HG03066 (cell line): ENCODE data around the gene CCDC92.
"Not testable (repeated sequence)": the region's sequence is repeated elsewhere in the genome, so short reads cannot be mapped to it uniquely, and the experiment has no call there.

Experiments used
- ATAC-seq: cut with Tn5 transposase; IDR thresholded peaks from one replicate; pipeline ENCODE4 v1.9.1; 2021; ENCODE audit warnings: low read depth; ENCODE audit not compliant: unreplicated experiment

CCDC92 gene

DNA sequence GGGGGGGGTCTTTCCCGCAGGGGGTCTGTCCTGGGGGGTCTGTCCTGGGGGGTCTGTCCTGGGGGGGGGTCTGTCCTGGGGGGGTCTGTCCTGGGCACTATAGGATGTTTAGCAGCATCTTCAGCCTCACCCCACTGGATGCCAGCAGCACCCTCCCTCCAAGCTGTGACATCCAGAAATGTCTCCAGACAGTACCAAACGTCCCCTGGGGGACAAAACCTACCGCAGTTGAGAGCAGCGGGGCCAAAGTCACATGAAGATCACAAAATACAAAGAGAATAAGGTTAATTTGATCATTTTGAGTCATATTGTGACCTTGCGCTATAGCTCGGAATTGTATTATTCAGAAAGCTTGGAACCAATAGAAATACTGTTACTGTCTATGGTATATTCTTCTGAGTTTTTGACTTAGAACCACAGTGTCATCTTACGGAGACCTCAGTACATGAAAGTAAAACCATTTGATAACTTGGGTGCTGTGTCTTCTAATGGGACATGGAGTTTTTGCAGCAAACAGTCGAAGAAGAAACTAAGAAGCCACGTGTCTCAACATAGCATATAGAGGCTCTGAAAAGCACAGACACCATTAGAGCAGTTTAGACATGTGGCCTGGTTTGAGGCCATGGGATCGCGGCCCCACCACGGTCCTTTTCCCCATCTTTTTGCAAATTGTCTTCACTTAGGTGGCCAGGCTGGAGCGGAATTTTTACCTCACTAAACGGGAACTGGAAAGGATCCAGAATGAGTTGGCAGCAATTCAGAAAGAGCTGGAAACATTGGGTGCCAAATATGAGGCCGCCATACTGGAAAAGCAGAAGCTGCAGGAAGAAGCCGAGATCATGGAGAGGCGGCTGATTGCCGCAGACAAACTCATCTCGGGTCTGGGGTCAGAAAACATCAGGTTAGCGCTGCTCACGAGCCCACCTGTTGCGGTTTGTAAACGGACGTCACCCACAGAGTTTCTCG, 59.9 kb downstream of the CCDC92 start:
- ATAC-seq, result no peak

DNA sequence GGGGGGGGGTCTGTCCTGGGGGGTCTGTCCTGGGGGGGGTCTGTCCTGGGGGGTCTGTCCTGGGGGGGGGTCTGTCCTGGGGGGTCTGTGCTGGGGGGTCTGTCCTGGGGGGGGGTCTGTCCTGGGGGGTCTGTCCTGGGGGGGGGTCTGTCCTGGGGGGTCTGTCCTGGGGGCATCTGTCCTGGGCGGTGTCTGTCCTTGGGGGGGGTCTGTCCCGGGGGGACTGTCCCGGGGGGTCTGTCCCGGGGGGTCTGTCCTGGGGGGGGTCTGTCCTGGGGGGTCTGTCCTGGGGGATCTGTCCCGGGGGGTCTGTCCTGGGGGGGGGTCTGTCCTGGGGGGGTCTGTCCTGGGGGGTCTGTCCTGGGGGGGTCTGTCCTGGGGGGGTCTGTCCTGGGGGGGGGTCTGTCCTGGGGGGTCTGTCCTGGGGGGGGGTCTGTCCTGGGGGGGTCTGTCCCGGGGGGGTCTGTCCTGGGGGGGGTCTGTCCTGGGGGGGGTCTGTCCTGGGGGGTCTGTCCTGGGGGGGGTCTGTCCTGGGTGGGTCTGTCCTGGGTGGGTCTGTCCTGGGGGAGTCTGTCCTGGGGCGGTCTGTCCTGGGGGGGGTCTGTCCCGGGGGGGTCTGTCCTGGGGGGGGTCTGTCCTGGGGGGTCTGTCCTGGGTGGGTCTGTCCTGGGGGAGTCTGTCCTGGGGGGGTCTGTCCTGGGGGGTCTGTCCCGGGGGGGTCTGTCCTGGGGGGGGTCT, 60.8 kb downstream of the CCDC92 start:
- ATAC-seq, result not testable (repeated sequence)

DNA sequence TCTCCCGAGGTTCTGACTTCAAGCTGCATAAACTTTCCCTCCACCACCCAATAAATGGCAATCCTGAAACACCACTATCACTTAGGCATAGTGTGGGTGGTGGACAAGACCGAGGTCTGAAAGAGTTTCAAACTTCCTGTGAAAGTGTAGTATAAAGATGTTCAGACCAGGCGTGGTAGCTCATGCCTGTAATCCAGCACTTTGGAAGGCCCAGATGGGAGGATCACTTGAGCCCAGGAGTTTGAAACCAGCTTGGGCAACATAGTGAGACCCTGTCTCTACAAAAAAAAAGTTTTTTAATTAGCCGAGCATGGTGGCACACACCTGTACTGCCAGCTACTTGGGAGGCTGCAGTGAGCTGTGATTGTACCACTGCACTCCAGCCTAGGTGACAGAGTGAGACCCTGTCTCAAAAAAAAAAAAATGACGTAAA, 61.9 kb downstream of the CCDC92 start:
- no peak for ATAC-seq

DNA sequence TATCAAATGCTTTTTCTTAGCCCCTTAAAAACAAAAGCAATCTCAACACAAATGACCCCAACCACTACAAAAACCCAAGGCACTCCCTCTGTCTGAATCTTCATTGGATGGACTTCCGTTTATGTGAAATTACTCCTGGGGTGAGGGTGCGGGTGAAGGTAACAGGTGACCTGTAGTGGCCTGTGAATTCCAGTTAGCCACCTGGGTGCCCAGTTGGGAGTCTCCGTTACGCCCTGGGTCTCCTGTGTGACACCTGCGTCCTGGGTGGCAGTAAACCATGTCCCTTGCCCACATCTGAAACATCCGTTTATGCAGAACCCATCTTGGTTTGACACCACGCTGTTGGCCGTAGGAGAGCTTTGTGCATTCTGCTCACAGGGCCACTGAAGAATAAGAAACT, 62.6 kb downstream of the CCDC92 start:
- ATAC-seq, result no peak

DNA sequence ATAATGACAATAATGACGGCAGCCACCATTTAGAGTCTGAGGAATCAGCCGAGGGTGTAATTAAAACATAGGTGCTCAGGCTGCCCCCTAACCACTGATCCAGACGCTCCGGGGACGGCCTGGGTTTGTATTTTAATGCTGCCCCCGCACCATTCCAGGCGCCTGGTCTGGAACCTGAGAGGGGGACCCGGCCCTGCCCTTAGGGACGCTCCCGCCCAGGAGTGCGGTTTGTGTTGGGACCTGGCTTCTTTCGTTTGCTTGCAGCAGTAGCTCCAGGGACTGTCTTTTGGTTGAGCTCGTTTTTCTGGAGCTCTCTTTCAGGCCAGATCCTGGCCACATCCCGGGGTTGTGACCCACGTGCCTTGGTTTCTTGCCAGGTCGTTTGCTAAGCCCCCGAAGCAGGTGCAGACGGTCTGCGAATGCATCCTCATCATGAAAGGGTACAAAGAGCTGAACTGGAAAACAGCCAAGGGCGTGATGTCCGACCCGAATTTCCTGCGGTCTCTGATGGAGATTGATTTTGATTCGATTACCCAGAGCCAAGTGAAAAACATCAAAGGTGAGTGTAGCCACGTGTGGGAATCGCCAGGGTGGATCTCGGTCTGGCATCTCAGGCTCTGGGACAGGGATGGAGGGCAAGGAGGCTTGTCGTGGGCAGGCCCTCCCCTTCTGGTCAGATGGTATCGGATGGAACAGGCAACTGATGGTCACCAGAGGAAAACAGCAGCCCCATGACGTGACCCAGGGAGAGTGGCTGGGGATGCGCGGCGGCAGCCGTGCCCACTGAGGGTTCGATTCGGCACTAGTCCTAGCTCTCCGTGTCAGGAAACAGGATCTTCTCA, 63.5 kb downstream of the CCDC92 start:
- ATAC-seq, result no peak

DNA sequence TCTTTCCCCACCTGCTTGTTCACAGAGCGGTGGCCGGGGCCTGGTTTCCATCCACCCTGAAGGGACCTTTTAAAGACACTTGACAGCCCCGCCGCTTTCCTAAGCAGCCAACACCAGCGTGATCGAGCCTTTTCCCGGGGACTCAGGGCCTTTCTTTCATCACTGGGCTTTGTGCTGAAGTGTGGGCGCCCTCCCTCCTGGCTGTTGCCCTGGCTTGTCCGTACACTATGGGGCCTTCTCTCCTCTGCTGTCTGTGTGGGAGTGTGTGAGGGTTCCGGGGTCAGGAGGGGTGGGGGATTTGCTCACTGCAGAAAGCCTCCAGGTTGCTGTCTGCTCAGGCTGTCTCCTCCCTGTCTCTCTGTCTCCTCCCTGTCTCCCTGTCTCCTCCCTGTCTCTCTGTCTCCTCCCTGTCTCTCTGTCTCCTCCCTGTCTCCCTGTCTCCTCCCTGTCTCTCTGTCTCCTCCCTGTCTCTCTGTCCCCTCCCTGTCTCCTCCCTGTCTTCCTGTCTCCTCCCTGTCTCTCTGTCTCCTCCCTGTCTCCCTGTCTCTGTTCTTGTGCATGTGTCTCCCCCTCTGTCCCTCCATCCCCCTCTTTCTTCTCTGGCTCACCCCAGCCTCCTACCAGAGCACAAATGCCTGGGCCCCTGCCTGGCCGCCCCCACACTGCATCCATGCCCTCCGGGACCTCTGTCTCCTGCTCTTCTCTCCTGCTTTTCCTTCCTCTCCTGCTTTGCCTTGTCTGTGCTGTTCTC, 64.7 kb downstream of the CCDC92 start:
- ATAC-seq, result no peak

DNA sequence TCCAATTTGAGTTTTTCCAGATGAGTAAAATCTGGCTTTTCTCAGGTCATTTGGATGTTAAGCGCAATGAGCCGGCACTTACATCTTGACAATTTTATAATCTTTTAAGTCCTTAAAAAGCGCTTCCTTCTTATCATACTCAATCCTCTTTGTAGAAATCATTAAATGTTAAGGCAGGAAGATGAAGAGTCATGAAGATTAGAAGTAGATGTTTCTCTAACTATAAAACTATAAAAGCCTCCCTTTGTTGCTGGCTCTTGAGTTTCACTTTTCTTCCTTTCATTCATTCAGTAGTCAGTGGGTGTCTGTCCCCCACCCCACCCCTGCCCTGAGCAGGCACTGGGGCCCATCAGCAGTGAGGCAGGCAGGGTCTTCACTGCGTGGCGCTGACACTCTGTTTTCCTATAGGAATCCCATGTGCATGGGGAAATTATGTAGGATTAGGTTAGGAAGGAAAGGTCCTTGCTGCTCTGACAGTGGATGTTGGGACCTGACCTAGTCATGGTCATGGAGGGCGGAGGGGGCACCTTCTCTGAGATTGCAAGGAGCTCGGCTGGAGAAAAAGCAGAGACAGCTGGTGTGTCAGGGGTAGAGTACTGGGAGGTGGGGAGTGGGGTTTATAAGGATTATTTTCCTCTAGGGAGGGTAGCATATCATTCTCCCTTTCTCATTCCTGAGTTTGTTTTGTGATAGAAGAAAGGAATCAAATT, 65.8 kb downstream of the CCDC92 start:
- ATAC-seq, result no peak

DNA sequence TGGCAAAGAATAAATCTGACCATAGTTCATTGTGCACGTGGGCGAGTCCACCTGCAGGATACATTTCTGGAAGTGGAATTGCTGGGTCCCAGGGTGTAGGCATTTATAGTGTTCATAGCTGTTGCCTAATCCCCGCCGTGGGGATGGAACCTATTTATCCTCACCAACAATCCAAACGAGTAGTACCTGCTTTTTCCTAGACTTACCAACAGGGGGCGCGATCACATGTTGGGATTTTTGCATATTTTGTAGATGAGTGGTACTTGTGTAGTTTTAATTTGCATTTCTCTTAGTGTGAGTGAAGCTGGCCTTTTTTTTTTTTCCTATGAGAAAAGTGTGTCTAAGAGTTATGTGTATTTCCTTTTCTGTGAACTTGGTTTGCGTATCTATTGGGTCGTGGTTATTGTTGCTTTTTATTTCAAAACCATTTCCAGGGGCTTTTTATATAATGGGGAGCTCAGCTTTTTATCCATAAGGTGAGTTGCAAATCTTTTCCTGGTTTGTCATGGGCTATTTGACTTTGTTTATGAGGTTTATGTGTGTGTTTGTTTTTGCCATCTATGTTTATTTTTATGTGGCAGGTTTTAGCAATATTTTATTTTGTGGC, 67.2 kb downstream of the CCDC92 start:
- no peak for ATAC-seq

DNA sequence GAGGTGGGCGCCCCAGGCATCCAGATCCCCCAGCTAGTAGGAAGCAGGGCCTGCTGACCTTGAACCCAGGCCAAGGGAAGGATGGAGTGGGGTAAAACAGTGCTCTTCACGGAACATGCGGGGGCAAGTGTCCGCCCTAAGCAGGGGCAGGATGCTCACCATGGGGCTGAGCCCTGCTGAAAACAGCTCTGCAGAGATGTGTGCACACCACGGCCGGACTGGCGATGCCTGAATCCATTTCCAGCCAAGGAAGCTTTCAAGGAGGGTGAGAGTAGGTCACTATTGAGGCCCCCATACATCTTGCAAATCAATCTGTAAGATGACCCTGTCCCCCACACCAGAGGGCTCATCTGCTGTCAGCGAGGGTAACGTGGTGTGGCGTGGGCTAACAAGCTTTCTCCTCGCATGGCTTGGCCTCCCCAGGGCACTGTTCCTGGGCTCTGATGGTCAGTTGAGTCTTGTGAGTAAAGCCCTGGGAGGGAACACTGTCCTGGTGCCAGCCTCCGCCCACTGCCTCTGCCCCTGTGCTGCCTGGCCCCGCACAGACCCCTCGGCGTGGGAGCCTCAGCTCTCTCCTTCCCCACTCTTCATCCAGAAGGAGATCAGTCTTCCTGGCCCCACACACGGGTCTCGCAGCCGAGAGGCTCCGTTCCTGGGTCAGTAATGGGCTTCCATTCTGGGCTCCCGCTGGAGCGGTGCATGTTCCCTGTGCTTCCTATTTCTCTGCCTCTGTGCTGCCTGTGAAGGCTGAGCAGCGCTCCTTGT, 69.1 kb downstream of the CCDC92 start:
- ATAC-seq, result no peak

DNA sequence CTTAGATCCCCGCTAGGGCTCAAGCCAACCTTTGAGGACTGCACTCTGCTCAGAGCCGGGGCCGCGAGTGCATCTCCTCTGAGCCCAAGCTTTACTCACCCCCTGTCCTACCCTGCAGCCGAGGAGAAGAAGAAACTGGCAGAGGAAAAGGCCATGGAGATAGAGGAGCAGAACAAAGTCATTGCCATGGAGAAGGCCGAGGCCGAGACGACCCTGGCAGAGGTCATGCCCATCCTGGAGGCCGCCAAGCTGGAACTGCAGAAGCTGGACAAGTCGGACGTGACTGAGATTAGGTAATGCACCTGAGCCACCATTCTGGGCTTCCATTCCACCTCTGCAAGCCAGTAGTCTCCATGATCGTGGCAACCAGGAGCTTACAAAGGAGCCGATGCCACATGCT, 69.8 kb downstream of the CCDC92 start:
- ATAC-seq, result no peak

DNA sequence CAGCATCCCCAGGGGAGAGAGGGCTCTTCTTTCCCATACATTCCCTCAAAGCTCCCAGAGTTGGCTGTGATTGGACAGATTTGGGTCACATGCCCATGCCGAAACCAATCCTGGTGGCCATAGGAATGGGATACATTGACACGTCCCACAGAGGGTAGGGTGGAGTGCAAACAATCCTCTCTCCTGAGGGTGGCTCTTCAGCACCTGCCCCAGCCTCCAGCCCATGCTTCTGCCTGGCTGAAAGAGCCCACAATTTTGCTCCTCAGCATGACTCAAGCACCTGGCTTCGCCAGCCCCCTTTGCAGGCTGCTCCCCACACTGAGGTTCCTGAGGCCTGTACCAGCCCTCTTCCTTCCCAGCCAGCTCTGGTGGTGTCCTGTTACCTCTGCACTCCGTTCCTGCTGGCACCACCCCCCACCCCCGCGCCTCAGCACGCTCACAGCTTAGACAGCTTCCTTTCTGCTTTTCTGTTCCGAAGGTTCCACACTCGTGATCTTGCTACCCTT, 71.7 kb downstream of the CCDC92 start:
- no peak for ATAC-seq

DNA sequence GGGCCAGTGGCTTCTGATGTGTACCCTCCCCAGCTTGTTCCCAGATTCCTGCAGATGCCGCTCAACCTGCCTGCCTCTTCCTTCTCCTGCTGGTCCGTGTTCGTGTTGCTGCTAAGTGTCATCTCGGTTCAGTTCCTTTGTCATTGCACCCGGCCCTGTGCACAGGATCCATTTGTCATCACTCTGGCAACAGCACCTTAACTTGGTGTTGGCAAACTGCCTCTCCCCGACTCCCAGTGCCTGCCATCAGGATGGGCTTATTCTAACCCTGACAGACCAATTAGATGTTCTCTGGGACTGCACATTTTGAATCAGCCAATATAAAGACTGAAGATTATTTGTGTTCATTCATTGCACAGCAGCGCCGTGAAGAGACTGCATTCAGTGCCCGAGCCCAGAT, 73.3 kb downstream of the CCDC92 start:
- ATAC-seq, result no peak

DNA sequence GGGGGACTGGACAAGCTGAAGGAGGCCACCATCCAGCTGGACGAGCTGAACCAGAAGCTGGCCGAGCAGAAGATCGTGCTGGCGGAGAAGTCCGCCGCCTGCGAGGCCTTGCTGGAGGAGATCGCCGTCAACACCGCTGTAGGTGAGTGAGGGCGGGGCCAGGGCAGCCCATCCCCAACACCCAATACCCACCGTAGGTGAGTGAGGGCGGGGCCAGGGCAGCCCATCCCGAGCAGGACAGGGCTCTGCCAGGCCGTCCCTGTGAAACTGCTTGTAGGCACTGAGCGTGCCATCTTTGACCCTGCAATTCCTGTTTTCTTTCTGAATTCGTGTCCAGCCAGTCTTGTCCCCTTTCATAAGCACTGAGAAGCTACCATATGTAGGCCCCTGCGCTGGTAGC, 74.0 kb downstream of the CCDC92 start:
- no peak for ATAC-seq

DNA sequence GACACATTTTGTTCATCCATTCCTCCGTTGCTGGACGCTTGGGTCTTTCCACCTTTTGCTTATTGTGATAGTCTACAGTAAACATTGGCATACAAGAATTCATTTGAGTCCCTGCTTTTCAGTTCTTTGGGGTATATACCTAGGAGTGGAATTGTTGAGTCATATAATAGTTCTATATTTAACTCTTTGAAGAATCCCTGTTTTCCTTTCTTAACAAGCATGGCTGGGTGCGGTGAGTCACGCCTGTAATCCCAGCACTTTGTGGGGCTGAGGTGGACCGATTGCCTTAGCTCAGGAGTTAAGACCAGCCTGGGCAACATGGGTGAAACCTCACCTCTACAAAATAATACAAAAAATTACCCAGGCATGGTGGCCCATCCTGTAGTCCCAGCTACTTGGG, 75.4 kb downstream of the CCDC92 start:
- no peak for ATAC-seq

DNA sequence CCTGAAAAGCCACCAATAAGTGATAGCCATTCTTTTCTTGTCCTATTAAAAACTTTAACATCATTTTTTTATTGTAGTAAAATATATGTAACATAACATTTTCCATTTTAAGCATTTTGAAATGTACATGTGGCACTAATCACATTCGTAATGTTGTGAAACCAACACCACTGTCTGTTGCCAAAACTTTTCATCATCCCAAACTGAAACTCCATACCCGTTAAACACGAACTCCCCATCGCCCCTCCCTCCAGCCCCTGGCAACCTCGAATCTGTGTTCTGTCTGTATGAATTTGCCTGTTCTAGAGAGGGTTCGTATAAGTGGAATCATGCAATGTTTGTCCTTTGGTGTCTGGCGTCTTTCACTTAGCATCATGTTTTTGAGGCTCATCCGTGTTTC, 75.9 kb downstream of the CCDC92 start:
- ATAC-seq, result no peak

DNA sequence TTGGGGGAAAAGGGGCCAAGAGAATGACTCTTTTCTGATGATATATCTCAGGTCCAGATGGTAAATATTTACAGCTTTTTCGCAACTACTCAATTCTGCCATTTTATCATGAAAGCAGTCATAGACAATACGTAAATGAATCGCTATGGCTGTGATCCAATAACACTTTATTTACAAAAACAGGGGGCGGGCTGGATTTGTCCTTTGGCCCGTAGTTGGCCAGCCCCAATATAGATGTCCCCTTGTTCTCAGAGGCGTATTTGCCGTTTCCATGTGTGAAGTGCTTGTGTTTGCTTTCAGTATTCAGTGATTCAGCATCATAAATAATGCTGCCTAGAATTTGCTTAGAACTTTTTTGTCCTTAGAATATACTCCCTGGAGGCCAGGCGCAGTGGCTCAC, 77.2 kb downstream of the CCDC92 start:
- ATAC-seq, result no peak

DNA sequence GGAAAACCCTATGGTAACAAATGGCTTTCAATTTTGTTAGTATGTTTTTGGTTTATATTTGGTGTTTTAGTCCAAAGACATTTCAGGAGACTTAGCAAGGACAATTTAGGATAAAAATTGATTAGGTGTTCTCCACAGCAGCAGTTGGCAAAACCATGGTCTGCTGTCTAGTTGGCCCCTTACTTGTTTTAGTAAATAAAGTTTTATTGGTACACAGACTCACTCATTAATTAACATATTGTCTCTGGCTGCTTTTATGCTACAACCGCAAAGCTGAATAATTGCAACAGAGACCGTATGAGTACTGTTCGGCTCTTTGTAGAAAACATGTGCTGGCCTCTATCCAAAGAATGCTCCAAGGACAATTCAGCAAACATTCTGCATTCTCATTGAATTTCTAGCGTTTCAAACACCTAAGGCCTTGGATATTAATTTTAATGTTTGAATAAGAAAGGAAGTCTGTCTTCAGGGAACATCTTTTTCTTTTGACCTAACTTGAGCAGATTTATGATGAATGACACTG, 77.7 kb downstream of the CCDC92 start:
- no peak for ATAC-seq

DNA sequence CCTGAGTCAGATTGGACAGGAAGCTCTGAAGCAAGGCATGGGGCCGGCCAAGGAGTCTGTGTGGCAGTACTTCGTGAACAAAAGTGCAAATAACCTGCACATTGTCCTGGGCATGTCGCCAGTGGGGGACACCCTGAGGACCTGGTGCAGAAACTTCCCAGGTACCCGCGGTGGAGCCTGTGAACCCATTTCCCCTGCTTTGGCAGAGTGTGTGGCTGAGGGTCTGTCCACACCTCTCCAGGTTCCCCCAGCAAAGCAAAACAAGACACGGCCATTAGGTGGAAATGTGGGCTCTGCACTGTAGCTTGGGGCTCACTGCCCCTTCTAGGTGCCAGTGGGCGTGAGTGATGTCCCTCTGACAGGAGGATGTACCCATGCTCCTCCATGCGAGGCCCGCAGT, 79.4 kb downstream of the CCDC92 start:
- no peak for ATAC-seq
